Measurements from ENCODE around the gene ZMYND10. TPM values are rescaled to one million over a fixed set of nuclear protein-coding genes. Genes with fewer than 3 reads are reported as not detected.

Gene ZMYND10
- total RNA-seq: 0.64 TPM

DNA sequence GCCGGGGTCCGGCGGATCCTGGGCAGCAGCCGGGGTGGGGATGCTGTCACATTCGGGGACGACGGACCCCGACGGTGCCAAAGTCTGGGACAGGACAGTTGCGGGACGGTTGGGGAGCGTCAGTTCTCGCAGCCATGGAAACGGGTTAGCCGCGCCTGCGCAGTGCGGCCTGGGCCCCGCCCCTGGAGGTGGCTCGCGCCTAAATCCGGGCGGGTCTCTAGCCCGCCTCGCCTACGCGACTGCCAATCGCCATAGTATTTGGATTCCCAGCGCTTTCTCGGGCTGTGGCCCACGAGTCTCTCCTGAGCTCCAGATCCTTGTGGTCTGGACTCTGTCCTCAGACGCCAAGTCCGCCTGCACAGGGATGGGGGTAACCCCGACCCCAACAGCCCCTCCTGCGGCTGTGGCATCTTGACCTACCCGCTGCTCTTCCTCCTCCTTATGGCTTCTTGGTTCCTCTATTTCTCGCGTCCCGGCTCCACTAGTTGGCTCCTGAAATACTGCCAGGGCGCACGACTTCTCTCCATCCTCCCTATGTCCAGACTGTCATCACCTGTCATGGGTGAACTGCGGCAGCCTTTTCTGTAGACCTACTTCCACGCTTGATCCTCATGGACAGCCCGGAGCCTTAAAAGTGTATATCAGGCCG is at the start of gene ZMYND10:
TSS of gene ZMYND10 (minus strand) at position 147 of the 649 bp plus-strand sequence. CDS start 153 bp downstream, outside the sequence.
- peak; percentile 46 for ATAC-seq

DNA sequence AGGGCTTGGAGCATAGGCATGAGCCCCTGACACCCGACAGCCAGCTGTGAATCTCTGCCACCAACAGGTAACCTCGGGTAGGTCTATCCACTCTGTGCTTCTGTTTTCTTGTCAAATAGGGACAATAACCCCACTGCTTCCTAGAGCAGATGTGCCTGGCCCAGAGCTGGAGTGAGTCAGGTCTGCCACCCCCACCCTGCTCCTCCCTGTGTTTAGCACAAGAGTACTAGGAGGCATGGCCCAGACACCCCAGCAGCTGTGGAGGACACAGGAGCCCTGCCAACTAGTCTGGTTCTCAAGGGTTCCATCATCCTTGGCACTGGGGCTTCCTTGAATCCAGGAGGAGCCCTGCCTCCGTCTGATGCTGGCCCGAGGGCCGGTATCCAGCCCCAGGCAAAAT is 47.5 kb upstream of the ZMYND10 start:
- no peak for ATAC-seq

DNA sequence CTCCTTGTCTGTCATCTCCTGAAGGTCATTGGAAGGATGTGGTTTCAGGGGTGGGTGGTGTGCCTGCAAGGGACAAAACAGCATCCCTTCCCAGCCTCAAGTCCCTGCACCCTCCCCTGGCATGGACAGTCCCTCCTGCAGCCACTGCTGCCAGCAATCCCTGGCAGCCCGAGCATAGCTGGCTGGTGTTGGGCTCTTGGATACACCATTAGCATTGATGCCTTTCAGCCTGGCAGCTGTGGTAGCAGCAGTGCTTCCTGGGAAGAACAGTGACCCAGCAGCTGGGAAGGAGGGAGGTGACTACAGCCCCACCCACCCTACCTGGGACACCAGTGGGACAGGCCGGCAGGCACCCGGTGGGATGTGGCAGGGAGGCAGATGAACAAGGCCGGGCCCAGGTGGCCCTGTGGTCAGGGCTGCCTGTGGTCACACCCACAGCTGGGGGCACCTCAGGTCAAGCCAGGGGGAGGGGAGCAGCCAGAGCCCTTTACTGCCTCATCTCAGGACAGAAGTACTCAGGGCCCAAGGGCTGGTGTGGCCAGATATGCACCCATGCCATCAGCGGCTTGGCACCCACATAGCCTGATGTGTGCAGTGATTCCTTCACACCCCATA is 46.7 kb upstream of the ZMYND10 start:
- ATAC-seq: no peak

GRCh38 chr3:50390508-50391224 is 45.1 kb upstream of the ZMYND10 start:
- peak; percentile 30 for ATAC-seq

DNA sequence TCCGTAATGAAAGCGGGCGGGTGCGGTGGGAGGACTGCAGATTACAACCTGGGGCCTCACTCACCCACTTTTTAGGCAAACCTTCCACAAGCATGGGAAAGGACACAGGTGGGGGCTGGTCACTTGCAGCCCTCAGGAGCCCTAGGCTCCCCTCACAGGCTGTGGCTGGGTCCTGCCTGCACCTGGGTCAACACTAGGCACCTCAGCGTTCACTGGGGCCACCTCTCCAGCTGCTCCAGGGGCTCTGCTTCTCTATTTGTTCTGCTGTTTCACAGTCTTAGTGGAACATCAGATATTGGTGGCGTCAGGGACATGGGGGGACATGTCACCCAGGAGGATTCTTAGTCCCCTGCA is 43.9 kb upstream of the ZMYND10 start:
- no peak for ATAC-seq

DNA sequence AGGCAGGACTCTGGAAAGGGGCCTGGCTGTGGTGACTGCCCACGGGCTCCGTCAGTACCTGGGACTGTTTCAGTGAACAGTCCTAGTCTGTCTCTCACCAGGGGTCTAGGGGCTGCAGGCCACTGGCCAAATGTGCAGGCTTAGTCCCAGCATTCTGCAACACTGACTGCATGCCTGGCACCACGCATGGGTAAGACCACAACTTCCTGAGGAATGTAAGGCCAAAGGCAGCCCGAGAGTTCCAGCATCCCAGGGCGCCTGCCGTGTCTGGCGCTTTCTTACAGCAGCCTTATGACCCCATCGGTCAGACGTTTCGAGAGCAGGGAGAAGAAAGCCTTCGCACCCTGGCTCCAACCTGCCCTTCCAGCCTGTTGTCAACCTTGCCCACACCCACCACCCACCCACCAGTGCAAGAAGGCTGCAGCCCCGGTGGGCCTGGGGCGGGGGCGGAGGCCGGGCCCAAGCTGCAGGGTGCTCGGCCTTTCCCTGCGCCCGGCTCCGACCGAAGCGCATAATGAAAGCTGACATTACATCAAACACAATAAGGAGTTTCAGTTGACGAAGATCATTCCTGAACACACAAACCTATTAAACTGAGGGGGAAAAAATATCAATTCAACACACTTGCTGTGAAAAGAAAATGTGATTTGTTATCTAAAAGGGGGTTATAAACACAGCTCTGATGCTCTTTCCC is 43.3 kb upstream of the ZMYND10 start:
- ATAC-seq: no peak

DNA sequence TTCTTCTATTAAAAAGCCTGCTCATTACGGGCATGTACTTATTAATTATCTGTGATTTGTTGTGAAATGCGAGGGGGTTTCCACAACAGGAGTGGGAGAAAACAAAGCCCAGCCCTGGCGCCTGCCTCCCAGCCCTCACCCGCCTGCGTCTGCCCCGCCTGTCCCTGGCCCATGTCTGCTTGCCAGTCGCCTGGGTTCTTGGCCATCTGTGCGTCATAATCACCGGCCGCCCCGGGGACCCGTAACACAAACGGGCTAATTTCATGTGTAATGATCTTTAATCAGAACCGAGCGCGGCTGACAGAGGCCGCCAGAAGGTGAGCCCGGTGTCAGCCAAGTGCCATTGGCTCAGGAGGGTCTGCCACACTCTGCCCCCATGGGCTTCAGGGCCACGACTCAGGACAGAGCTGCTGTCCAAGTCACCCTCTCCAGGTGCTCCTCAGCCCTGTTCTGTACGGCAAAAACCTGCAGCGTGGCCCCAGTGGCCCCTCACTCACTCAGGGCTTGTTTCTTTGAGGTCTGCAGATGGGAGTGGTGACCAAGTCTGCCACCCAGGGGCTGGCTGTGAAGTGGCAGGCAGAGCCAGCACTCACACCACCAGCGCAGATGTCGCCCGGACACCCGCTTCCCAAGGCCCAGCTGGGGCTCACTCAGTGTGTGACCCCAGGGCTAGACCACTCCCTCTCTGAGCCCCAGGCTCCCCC is 42.6 kb upstream of the ZMYND10 start:
- peak; percentile 8 for ATAC-seq

GRCh38 chr3:50385754-50386153 is 40.2 kb upstream of the ZMYND10 start:
- ATAC-seq: no peak

- ATAC-seq: peak; percentile 23
Measured at GRCh38 chr3:50383750-50384149, 38.2 kb upstream of the ZMYND10 start.

GRCh38 chr3:50382722-50383121 is 37.2 kb upstream of the ZMYND10 start:
- ATAC-seq: no peak

GRCh38 chr3:50381383-50381782 is 35.9 kb upstream of the ZMYND10 start:
- ATAC-seq: no peak

GRCh38 chr3:50380405-50381085 is 35.0 kb upstream of the ZMYND10 start:
- no peak for ATAC-seq

GRCh38 chr3:50378757-50379156 is 33.2 kb upstream of the ZMYND10 start:
- ATAC-seq: no peak

- ATAC-seq: no peak
Measured at GRCh38 chr3:50378024-50378423, 32.5 kb upstream of the ZMYND10 start.

- ATAC-seq: no peak
Measured at GRCh38 chr3:50375258-50375931, 29.9 kb upstream of the ZMYND10 start.

- no peak for ATAC-seq
Measured at GRCh38 chr3:50374363-50375257, 29.1 kb upstream of the ZMYND10 start.

- ATAC-seq: no peak
Measured at GRCh38 chr3:50373146-50374051, 27.9 kb upstream of the ZMYND10 start.

GRCh38 chr3:50372349-50372748 is 26.8 kb upstream of the ZMYND10 start:
- ATAC-seq: no peak

GRCh38 chr3:50371133-50371685 is 25.7 kb upstream of the ZMYND10 start:
- no peak for ATAC-seq

Data from esophagus mucosa (tissue), 1 donor.